ENCODE data around the gene TRIM3. TPM values are rescaled to one million over a fixed set of nuclear protein-coding genes. Genes with fewer than 3 reads are reported as not detected.

The TRIM3 gene
- total RNA-seq, 2 donors from 2014 or later: 40.3 to 40.4 TPM

DNA sequence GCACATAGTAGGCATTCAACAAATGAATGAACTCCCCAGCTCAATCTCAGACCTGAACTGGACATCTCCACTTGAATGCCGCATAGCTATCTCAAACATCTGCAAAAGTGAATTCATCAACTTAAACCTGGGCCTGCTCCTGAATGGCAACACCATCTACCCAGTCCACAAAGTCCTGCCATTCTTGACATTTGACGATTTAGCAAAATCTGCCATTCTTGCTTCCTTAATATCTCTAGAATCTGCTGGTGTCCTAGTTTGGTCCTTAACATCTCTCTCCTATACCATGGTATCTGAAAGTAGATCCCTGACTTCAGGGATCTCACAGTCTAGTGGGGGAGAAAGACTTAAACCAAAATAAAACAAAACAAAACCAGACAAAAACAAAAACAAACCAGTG is 20.6 kb downstream of the TRIM3 start:
- H3K4me3 ChIP-seq: no peak overlapping the region

DNA sequence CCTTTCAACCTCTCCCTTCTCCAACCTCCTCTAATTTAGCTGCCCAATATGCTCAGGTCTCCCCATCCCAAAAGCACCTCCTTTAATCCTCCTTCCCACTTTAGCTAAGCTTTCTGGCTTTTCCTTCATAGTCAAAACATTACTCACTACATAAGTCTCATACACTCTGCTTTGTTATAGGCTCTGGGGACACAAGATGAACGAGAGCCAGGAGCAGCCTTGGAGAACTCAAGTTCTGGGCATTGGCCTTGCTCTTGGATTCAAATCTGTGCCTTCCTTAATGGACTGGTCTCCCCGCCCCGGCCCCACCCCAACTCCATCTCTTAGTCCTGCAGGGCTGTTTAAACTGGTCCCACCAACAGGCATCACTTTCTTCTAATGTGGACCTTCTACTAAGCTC is 21.5 kb downstream of the TRIM3 start:
- Histone ChIP-seq H3K36me3 (peaks cover 69% of the 10 kb centered on the region), H3K4me3 (no peak overlapping the region), H3K27ac (peak overlapping the region; percentile 60 to 63), H3K4me1 (ENCODE audit: control insufficient read depth in 1 of 2, low read depth in 2 of 2) (peaks cover 3 to 17% of the 10 kb centered on the region in 2 donors), H3K27me3 (replicated peaks; ENCODE audit: insufficient read depth) (no peaks in the 10 kb centered on the region), H3K9me3 (no peaks in the 10 kb centered on the region)
- TF ChIP-seq, protein P1, sequence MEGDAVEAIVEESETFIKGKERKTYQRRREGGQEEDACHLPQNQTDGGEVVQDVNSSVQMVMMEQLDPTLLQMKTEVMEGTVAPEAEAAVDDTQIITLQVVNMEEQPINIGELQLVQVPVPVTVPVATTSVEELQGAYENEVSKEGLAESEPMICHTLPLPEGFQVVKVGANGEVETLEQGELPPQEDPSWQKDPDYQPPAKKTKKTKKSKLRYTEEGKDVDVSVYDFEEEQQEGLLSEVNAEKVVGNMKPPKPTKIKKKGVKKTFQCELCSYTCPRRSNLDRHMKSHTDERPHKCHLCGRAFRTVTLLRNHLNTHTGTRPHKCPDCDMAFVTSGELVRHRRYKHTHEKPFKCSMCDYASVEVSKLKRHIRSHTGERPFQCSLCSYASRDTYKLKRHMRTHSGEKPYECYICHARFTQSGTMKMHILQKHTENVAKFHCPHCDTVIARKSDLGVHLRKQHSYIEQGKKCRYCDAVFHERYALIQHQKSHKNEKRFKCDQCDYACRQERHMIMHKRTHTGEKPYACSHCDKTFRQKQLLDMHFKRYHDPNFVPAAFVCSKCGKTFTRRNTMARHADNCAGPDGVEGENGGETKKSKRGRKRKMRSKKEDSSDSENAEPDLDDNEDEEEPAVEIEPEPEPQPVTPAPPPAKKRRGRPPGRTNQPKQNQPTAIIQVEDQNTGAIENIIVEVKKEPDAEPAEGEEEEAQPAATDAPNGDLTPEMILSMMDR (IDR thresholded peaks at IDR 0.05): no peak
- DNase-seq (ENCODE audit: low spot score) (no peak), ATAC-seq (ENCODE audit: insufficient number of reproducible peaks, low FRiP score, low read depth) (no peak)

More for the DNA sequence above, 20.6 kb downstream of the TRIM3 start:
- Histone ChIP-seq H3K36me3 (peaks cover 72% of the 10 kb centered on the region), H3K9me3 (no peaks in the 10 kb centered on the region), H3K27me3 (replicated peaks; ENCODE audit: insufficient read depth) (no peaks in the 10 kb centered on the region), H3K27ac (peak overlapping the region in 1 of 2 donors; percentile 60), H3K4me1 (ENCODE audit: control insufficient read depth in 1 of 2, low read depth in 2 of 2) (peaks cover 3 to 17% of the 10 kb centered on the region in 2 donors)
- TF ChIP-seq, protein P1 (IDR thresholded peaks at IDR 0.05): no peak
- DNase-seq (ENCODE audit: low spot score) (no peak), ATAC-seq (ENCODE audit: insufficient number of reproducible peaks, low FRiP score, low read depth) (no peak)

DNA sequence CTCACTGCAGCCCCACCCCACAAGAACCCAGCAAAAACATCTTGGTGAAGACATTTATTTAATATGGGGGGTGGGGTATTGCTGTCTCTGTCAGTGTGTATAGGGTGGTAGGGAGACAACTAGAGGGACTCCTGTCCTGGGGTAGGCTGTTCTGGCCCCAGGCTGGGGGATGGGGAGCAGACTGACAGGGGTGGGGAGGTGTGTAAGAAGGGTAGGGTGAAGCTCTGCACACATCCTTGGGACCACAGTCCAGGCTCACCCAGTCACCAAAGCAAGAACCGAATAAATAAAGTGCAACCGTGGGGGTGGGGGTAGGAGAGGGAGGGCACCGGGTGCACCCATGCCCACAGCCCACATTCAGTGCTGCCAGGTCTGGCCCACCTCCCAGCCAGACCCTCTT is 25.2 kb downstream of the TRIM3 start:
- no peak overlapping the region for H3K27ac ChIP-seq
- H3K9me3 ChIP-seq: no peaks in the 10 kb centered on the region
- TF ChIP-seq, protein P1 (IDR thresholded peaks at IDR 0.05): no peak
- H3K4me3 ChIP-seq: no peak overlapping the region
- no peak for ATAC-seq (ENCODE audit: insufficient number of reproducible peaks, low FRiP score, low read depth)
- H3K36me3 ChIP-seq: peaks cover 38% of the 10 kb centered on the region
- peaks cover 3 to 17% of the 10 kb centered on the region in 2 donors for H3K4me1 ChIP-seq (ENCODE audit: control insufficient read depth in 1 of 2, low read depth in 2 of 2)
- no peak for DNase-seq (ENCODE audit: low spot score)
- no peaks in the 10 kb centered on the region for H3K27me3 ChIP-seq (replicated peaks; ENCODE audit: insufficient read depth)

DNA sequence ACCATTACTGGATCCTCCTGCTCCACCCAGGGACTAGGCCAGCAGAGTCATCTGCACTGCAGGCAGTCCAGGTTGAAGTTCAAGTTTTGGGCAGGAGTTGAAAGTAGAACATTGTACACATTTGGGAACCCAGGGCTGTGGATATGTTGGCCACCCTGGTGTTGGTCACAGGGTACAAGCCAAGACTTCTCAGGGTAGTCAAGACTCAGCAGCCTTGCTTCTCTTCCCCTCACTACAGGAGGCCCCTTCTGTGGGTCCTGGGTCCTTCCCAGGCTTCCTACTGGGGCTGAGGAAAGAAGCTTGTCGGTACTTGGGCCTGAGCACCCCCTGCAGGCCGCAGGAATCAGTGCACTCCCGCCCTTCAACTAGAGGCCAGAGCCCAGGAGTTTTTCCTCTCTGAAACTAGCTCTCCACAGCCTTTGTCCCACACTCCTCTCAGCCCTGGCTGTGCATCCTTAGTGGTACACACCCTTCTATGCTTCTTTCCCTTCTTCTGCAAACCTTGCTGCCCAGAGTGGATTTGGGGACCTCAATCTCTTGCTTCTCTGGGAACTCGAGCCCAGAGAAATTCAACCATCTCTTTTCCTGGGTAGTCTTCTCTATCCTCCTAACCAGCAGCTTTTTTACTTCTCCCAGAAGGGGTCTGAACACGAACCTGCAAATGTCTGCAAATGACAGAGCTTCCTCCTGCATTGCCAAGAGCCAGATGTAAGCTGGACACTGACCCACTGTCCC is 30.3 kb downstream of the TRIM3 start:
- TF ChIP-seq, protein P1 (IDR thresholded peaks at IDR 0.05): peak; percentile 61
- Histone ChIP-seq H3K36me3 (peaks cover 9% of the 10 kb centered on the region), H3K9me3 (no peaks in the 10 kb centered on the region), H3K4me3 (no peak overlapping the region), H3K27me3 (replicated peaks; ENCODE audit: insufficient read depth) (no peaks in the 10 kb centered on the region), H3K4me1 (ENCODE audit: control insufficient read depth in 1 of 2, low read depth in 2 of 2) (peaks cover 4 to 19% of the 10 kb centered on the region in 2 donors), H3K27ac (peak overlapping the region; percentile 51 to 55)
- DNase-seq (ENCODE audit: low spot score): no peak
- ATAC-seq (ENCODE audit: insufficient number of reproducible peaks, low FRiP score, low read depth): peak; percentile 31

DNA sequence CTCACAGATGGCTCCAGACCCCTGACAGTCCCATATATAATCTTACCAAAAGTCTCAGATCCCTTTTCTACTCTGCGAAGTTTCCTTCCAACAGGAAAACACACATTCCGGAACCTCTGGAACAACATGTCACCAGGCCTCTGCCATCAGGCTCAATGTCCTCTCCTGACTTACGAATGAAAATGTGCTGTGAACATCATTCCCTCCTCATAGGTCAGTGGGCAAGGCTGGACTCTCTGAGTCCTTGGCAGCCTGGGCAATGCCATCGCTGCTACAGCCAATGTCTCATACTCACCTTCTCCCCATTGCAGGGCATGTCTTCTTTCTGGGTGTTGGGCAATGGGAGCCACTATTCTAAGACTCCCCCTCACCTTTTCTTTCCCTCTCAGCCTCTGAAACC is 31.3 kb downstream of the TRIM3 start:
- H3K4me3 ChIP-seq: no peak overlapping the region
- no peaks in the 10 kb centered on the region for H3K9me3 ChIP-seq
- DNase-seq (ENCODE audit: low spot score) (no peak), ATAC-seq (ENCODE audit: insufficient number of reproducible peaks, low FRiP score, low read depth) (no peak)
- H3K27ac ChIP-seq: peak overlapping the region; percentile 51 to 55
- H3K36me3 ChIP-seq: no peaks in the 10 kb centered on the region
- TF ChIP-seq, protein P1 (IDR thresholded peaks at IDR 0.05): no peak
- peaks cover 4 to 19% of the 10 kb centered on the region in 2 donors for H3K4me1 ChIP-seq (ENCODE audit: control insufficient read depth in 1 of 2, low read depth in 2 of 2)
- no peaks in the 10 kb centered on the region for H3K27me3 ChIP-seq (replicated peaks; ENCODE audit: insufficient read depth)
